ENCODE results near the gene XRN2. TPM values are rescaled to one million over a fixed set of nuclear protein-coding genes. Genes with fewer than 3 reads are reported as not detected.

XRN2 gene
- total and polyA plus RNA-seq, 10 donors: 19.3 to 92.6 (median 62.8) TPM

DNA sequence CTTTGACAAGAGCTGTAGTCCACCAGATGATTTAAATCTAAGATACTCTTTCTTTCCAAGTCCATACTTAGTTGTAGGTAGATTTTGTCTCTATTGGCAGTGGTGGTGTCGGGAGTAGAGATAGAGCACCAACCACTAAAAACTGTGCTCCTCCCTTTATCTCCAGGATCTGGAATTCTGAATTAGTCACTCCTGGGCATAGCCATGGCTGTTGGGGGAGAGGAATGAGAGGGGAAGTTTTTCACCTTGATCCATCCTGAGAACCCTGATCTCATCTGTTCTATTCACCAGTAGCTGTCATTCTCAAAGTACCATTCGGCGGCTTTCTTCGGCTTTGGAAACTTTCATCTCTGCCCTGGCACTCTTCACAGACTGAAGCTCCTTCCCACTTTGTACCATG lies 129.8 kb downstream of the XRN2 start:
- no peak overlapping the region for H3K27ac ChIP-seq
- DNase-seq: no peak
- no peak overlapping the region for H3K4me3 ChIP-seq
- intact Hi-C loops (cut with DNase I; ENCODE audit: low total_unique reads): no loop called here
- H3K9me3 ChIP-seq: no peaks in the 10 kb centered on the region
- H3K36me3 ChIP-seq: no peaks in the 10 kb centered on the region
- H3K27me3 ChIP-seq (replicated peaks in 1 of 7): peaks cover 0 to 58% (median 0%) of the 10 kb centered on the region in 7 donors
- no peaks in the 10 kb centered on the region for H3K4me1 ChIP-seq
- WGBS, 5 donors: 90 to 97% (median 92%) methylated on average over 4 of the region's 4 CpGs
- TF ChIP-seq POLR2A (IDR thresholded peaks at IDR 0.05) (no peak), POLR2AphosphoS5 (IDR thresholded peaks at IDR 0.05) (no peak)
- TF ChIP-seq, protein P1, sequence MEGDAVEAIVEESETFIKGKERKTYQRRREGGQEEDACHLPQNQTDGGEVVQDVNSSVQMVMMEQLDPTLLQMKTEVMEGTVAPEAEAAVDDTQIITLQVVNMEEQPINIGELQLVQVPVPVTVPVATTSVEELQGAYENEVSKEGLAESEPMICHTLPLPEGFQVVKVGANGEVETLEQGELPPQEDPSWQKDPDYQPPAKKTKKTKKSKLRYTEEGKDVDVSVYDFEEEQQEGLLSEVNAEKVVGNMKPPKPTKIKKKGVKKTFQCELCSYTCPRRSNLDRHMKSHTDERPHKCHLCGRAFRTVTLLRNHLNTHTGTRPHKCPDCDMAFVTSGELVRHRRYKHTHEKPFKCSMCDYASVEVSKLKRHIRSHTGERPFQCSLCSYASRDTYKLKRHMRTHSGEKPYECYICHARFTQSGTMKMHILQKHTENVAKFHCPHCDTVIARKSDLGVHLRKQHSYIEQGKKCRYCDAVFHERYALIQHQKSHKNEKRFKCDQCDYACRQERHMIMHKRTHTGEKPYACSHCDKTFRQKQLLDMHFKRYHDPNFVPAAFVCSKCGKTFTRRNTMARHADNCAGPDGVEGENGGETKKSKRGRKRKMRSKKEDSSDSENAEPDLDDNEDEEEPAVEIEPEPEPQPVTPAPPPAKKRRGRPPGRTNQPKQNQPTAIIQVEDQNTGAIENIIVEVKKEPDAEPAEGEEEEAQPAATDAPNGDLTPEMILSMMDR (IDR thresholded peaks at IDR 0.05 in 8 of 11, conservative IDR thresholded peaks at IDR 0.05 in 3 of 11): no peak

- Histone ChIP-seq H3K27ac (no peak overlapping the region), H3K36me3 (no peaks in the 10 kb centered on the region), H3K4me3 (no peak overlapping the region), H3K9me3 (no peaks in the 10 kb centered on the region), H3K4me1 (no peaks in the 10 kb centered on the region), H3K27me3 (replicated peaks in 1 of 7) (peaks cover 0 to 55% (median 0%) of the 10 kb centered on the region in 7 donors)
- 72 to 92% (median 81%) methylated on average over 2 of the region's 2 CpGs for WGBS, 5 donors
- TF ChIP-seq, protein P1 (IDR thresholded peaks at IDR 0.05 in 8 of 11, conservative IDR thresholded peaks at IDR 0.05 in 3 of 11): no peak
- TF ChIP-seq POLR2A (IDR thresholded peaks at IDR 0.05): no peak
- TF ChIP-seq POLR2AphosphoS5 (IDR thresholded peaks at IDR 0.05): no peak
- no peak for DNase-seq
- intact Hi-C loops (cut with DNase I; ENCODE audit: low total_unique reads): no loop called here
Measured at GRCh38 chr20:21433329-21433890, 130.3 kb downstream of the XRN2 start.

DNA sequence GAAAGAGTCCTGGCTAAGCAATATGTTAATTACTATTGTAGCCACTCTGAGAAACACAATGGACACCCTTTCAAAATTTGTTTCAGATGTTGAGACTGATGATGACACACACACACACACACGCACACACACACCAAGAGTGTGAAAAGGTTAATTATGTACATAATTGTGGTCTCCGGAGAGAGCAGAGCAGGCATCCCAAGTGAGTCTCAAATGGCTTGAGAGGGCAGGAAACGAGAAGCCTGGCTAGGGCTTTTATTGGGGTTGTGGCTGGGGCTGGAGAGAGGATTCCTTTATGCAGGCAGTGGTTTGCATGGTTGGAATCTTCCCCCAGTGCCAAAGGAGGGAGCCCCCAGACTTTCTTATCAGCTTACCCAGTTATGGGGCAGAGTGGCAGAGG lies 132.4 kb downstream of the XRN2 start:
- Histone ChIP-seq H3K27ac (no peak overlapping the region), H3K36me3 (no peaks in the 10 kb centered on the region), H3K9me3 (no peaks in the 10 kb centered on the region), H3K4me3 (no peak overlapping the region), H3K27me3 (replicated peaks in 1 of 7) (peaks cover 0 to 50% (median 0%) of the 10 kb centered on the region in 7 donors), H3K4me1 (no peaks in the 10 kb centered on the region)
- intact Hi-C loops (cut with DNase I; ENCODE audit: low total_unique reads): no loop called here
- 33 to 45% (median 33%) methylated on average over 3 of the region's 3 CpGs for WGBS, 5 donors
- TF ChIP-seq POLR2A (IDR thresholded peaks at IDR 0.05): no peak
- DNase-seq: no peak

GRCh38 chr20:21436205-21436604 lies 133.1 kb downstream of the XRN2 start:
- H3K27ac ChIP-seq: no peak overlapping the region

More at GRCh38 chr20:21436205-21436604, 133.1 kb downstream of the XRN2 start:
- no peaks in the 10 kb centered on the region for H3K9me3 ChIP-seq
- no peak overlapping the region for H3K4me3 ChIP-seq
- H3K36me3 ChIP-seq: no peaks in the 10 kb centered on the region
- DNase-seq: no peak
- no peaks in the 10 kb centered on the region for H3K4me1 ChIP-seq
- WGBS, 5 donors: 54 to 64% (median 58%) methylated on average over 4 of the region's 4 CpGs
- intact Hi-C loops (cut with DNase I; ENCODE audit: low total_unique reads): no loop called here
- TF ChIP-seq POLR2A (IDR thresholded peaks at IDR 0.05): no peak
- TF ChIP-seq, protein P1 (IDR thresholded peaks at IDR 0.05 in 8 of 11, conservative IDR thresholded peaks at IDR 0.05 in 3 of 11): no peak
- no peak for TF ChIP-seq POLR2AphosphoS5 (IDR thresholded peaks at IDR 0.05)
- H3K27me3 ChIP-seq (replicated peaks in 1 of 7): peaks cover 0 to 50% (median 0%) of the 10 kb centered on the region in 7 donors
